CD4-positive, alpha-beta T cell (primary cell): ENCODE measurements around the gene ENTPD3. TPM values are rescaled to one million over a fixed set of nuclear protein-coding genes. Genes with fewer than 3 reads are reported as not detected.

Experiments
- ATAC-seq: fragments of 200-7000 bp; cut with Tn5 transposase; one replicate; pipeline ENCODE4 v1.10.0; 2022; ENCODE audit warnings: mild to moderate bottlenecking; ENCODE audit not compliant: poor library complexity
- CTCF ChIA-PET: fragments of 350-600 bp; sonication (Branson Sonifier 250); formaldehyde crosslinking; loops from one replicate; lab custom pipeline; 2021; ENCODE audit warnings: antibody characterized with exemption, inconsistent platforms; lab: Charles Lee
- POLR2A ChIA-PET: fragments of 350-600 bp; sonication (Branson Sonifier 250); formaldehyde crosslinking; loops from one replicate; lab custom pipeline; 2021; ENCODE audit warnings: antibody characterized with exemption, inconsistent platforms; lab: Charles Lee
- DNase-seq, 14 experiments: peaks; one replicate each; pipeline ENCODE4 v3.0.0-alpha.2; 2013 to 2020; ENCODE audit warnings: mixed read lengths in 2 of 14
- H3K27ac ChIP-seq, 2 donors: one replicate each; pipeline versions ENCODE4 v1.5.1 to v1.7.0; 2013; ENCODE audit warnings: low read length in 2 of 2, low read depth in 1 of 2, mild to moderate bottlenecking in 1 of 2
- H3K27me3 ChIP-seq, 2 experiments: 1 replicate in 1 of 2; 2 replicates in 1 of 2; pipeline versions ENCODE4 v1.6.1 to v1.7.0; 2013; ENCODE audit warnings: low read length in 2 of 2, control low read depth in 1 of 2, mild to moderate bottlenecking in 1 of 2, moderate library complexity in 1 of 2; ENCODE audit not compliant: insufficient read depth in 2 of 2, control insufficient read depth in 1 of 2
- H3K36me3 ChIP-seq: one replicate; pipeline ENCODE4 v1.6.1; 2013; ENCODE audit warnings: low read length, control low read depth; ENCODE audit not compliant: insufficient read depth
- H3K4me1 ChIP-seq: one replicate; pipeline ENCODE4 v1.6.1; 2013; ENCODE audit warnings: low read length, control low read depth; ENCODE audit not compliant: insufficient read depth
- H3K4me3 ChIP-seq: one replicate; pipeline ENCODE4 v1.5.1; 2013; ENCODE audit warnings: mild to moderate bottlenecking, low read length, moderate library complexity
- H3K9me3 ChIP-seq, 2 experiments: 1 replicate in 1 of 2; 2 replicates in 1 of 2; pipeline versions ENCODE4 v1.6.1 to v1.7.0; 2013; ENCODE audit warnings: low read length in 2 of 2, mild to moderate bottlenecking in 2 of 2, control low read depth in 1 of 2, moderate library complexity in 1 of 2; ENCODE audit not compliant: control insufficient read depth in 1 of 2, insufficient read depth in 1 of 2
- H3K27ac Mint-ChIP-seq: one replicate; pipeline ENCODE4 v1.8.0; 2020; ENCODE audit warnings: mixed read lengths
- H3K27me3 Mint-ChIP-seq: one replicate; pipeline ENCODE4 v1.8.0; 2021; ENCODE audit warnings: mixed read lengths
- H3K36me3 Mint-ChIP-seq: one replicate; pipeline ENCODE4 v1.8.0; 2021; ENCODE audit warnings: low read depth, mixed read lengths
- H3K4me1 Mint-ChIP-seq: one replicate; pipeline ENCODE4 v1.8.0; 2021; ENCODE audit warnings: low read depth, mixed read lengths
- H3K4me3 Mint-ChIP-seq: one replicate; pipeline ENCODE4 v1.8.0; 2020; ENCODE audit warnings: mild to moderate bottlenecking, mixed read lengths
- H3K9me3 Mint-ChIP-seq: one replicate; pipeline ENCODE4 v1.8.0; 2020; ENCODE audit warnings: mixed read lengths
- CTCF ChIP-seq: fragments of 200-600 bp; IDR thresholded peaks from one replicate; pipeline ENCODE4 v1.8.0; 2022; ENCODE audit warnings: antibody characterized with exemption, mild to moderate bottlenecking
- intact Hi-C, 2 experiments: fragments of 100-400 bp; cut with DNase I in 1 of 2; cut with micrococcal nuclease in 1 of 2; formaldehyde crosslinking; loops; one replicate each; pipeline versions ENCODE4 v1.15.1 to v1.9.0; 2023 to 2025; cut with DNase I, micrococcal nuclease
- total RNA-seq, 174 experiments: library from RNA in 2 of 174; stranded (reverse) in 2 of 174; gene quantifications; one replicate each; pipeline ENCODE4 v1.2.3 and lab custom pipeline; 2021 to 2026

Gene ENTPD3
- total RNA-seq, 2 experiments from 2014 or later = not detected

GRCh38 chr3:40341671-40342070 is 45.3 kb upstream of the ENTPD3 start:
- Mint-ChIP-seq H3K4me3 (no peak overlapping the region), H3K4me1 (no peaks in the 10 kb centered on the region), H3K27ac (no peak overlapping the region), H3K27me3 (no peaks in the 10 kb centered on the region), H3K36me3 (no peaks in the 10 kb centered on the region), H3K9me3 (no peaks in the 10 kb centered on the region)
- TF ChIP-seq CTCF = no peak
- no peak overlapping the region for H3K27ac ChIP-seq
- ChIA-PET POLR2A (no interaction called here), CTCF (interaction anchor here (1.0 kb wide), 1 partner anchor 1534 kb away, joined by 4 read pairs; no protein-coding TSS in a partner anchor)
- H3K4me1 ChIP-seq = no peaks in the 10 kb centered on the region
- H3K36me3 ChIP-seq = no peaks in the 10 kb centered on the region
- intact Hi-C loops = no loop called here
- H3K4me3 ChIP-seq = no peak overlapping the region
- no peak for ATAC-seq
- DNase-seq = no peak
- H3K9me3 ChIP-seq = no peaks in the 10 kb centered on the region
- peaks cover 0 to 2% of the 10 kb centered on the region in 2 experiments for H3K27me3 ChIP-seq

- H3K4me3 ChIP-seq = no peak overlapping the region
- Mint-ChIP-seq H3K9me3 (peaks cover 1% of the 10 kb centered on the region), H3K4me1 (no peaks in the 10 kb centered on the region), H3K27me3 (peaks cover 31% of the 10 kb centered on the region), H3K36me3 (no peaks in the 10 kb centered on the region), H3K27ac (no peak overlapping the region), H3K4me3 (no peak overlapping the region)
- ATAC-seq (no peak), DNase-seq (no peak)
- intact Hi-C loops = no loop called here
- TF ChIP-seq CTCF = no peak
- H3K27me3 ChIP-seq = peaks cover 0 to under 1% of the 10 kb centered on the region in 2 experiments
- no peak overlapping the region for H3K27ac ChIP-seq
- H3K9me3 ChIP-seq = peaks cover 0 to 9% of the 10 kb centered on the region in 2 experiments
- no peaks in the 10 kb centered on the region for H3K36me3 ChIP-seq
- POLR2A ChIA-PET = no interaction called here
- CTCF ChIA-PET = no interaction called here
- no peaks in the 10 kb centered on the region for H3K4me1 ChIP-seq
Measured at GRCh38 chr3:40350529-40350928, 36.5 kb upstream of the ENTPD3 start.

- Histone ChIP-seq H3K9me3 (peaks cover 0 to 5% of the 10 kb centered on the region in 2 experiments), H3K36me3 (no peaks in the 10 kb centered on the region), H3K27ac (no peak overlapping the region), H3K4me3 (no peak overlapping the region), H3K4me1 (no peaks in the 10 kb centered on the region), H3K27me3 (peaks cover 2 to 5% of the 10 kb centered on the region in 2 experiments)
- H3K4me1 Mint-ChIP-seq = no peaks in the 10 kb centered on the region
- ATAC-seq (no peak), DNase-seq (no peak)
- intact Hi-C loops = no loop called here
- H3K36me3 Mint-ChIP-seq = no peaks in the 10 kb centered on the region
- H3K27ac Mint-ChIP-seq = no peak overlapping the region
- CTCF ChIA-PET = no interaction called here
- no peak overlapping the region for H3K4me3 Mint-ChIP-seq
- H3K9me3 Mint-ChIP-seq = peaks cover 1% of the 10 kb centered on the region
- POLR2A ChIA-PET = no interaction called here
- H3K27me3 Mint-ChIP-seq = peaks cover 43% of the 10 kb centered on the region
- no peak for TF ChIP-seq CTCF
Measured at GRCh38 chr3:40355410-40355809, 31.6 kb upstream of the ENTPD3 start.
